ENCODE data around the gene MAEA.

DNA sequence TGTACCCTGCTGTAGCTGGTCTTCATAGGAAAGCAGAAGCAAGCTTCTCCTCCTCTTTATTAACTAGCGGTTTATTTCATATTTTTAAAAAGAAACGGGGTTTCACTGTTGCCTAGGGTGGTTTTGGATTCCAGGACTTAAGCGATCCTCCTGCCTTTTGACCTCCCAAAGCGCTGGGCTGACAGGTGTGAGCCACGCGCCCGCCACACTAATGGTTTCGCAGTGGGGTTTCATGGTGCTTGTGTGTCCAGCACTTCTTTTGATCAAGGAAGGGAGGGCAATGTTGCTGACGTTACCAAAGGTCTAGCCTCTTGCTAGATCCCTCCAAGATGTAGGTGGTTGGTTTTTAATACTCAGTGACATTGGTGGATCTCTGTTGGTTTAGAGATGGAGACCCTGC is 1.4 kb downstream of the MAEA start:
- TF ChIP-seq TOX (CRISPR knock-in tag; IDR thresholded peaks at IDR 0.05; ENCODE audit: borderline replicate concordance) (no peak), ZFP3 (CRISPR knock-in tag; IDR thresholded peaks at IDR 0.05) (no peak), OSR1 (CRISPR knock-in tag; IDR thresholded peaks at IDR 0.05) (no peak), SNAI2 (CRISPR knock-in tag; IDR thresholded peaks at IDR 0.05) (no peak), ZNF565 (CRISPR knock-in tag; conservative IDR thresholded peaks at IDR 0.05; ENCODE audit: low read depth) (no peak), ISL1 (CRISPR knock-in tag; IDR thresholded peaks at IDR 0.05) (no peak), PPARA (CRISPR knock-in tag; IDR thresholded peaks at IDR 0.05; ENCODE audit: borderline replicate concordance) (no peak), RARB (CRISPR knock-in tag; IDR thresholded peaks at IDR 0.05) (no peak), ZNF70 (CRISPR knock-in tag; IDR thresholded peaks at IDR 0.05) (no peak), ZC3H10 (CRISPR knock-in tag; IDR thresholded peaks at IDR 0.05) (no peak)
- TF ChIP-seq, protein P1, sequence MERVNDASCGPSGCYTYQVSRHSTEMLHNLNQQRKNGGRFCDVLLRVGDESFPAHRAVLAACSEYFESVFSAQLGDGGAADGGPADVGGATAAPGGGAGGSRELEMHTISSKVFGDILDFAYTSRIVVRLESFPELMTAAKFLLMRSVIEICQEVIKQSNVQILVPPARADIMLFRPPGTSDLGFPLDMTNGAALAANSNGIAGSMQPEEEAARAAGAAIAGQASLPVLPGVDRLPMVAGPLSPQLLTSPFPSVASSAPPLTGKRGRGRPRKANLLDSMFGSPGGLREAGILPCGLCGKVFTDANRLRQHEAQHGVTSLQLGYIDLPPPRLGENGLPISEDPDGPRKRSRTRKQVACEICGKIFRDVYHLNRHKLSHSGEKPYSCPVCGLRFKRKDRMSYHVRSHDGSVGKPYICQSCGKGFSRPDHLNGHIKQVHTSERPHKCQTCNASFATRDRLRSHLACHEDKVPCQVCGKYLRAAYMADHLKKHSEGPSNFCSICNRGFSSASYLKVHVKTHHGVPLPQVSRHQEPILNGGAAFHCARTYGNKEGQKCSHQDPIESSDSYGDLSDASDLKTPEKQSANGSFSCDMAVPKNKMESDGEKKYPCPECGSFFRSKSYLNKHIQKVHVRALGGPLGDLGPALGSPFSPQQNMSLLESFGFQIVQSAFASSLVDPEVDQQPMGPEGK (CRISPR knock-in tag; IDR thresholded peaks at IDR 0.05; ENCODE audit: borderline replicate concordance): no peak
- TF ChIP-seq, protein P2, sequence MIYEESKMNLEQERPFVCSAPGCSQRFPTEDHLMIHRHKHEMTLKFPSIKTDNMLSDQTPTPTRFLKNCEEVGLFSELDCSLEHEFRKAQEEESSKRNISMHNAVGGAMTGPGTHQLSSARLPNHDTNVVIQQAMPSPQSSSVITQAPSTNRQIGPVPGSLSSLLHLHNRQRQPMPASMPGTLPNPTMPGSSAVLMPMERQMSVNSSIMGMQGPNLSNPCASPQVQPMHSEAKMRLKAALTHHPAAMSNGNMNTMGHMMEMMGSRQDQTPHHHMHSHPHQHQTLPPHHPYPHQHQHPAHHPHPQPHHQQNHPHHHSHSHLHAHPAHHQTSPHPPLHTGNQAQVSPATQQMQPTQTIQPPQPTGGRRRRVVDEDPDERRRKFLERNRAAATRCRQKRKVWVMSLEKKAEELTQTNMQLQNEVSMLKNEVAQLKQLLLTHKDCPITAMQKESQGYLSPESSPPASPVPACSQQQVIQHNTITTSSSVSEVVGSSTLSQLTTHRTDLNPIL (CRISPR knock-in tag; IDR thresholded peaks at IDR 0.05; ENCODE audit: low read depth): no peak

Measured in SK-N-SH treated with all-trans-retinoic acid at 6 μM for 48 hours (cell line).